GM18951 (cell line): ENCODE data around the gene PSKH1.
A peak's percentile ranks its signal among the peaks of the same experiment; 100 is the strongest.

Experiments used
- POLR2A ChIP-seq: IDR thresholded peaks from 4 replicates; pipeline ENCODE4 v1.6.1; 2011; ENCODE audit warnings: mild to moderate bottlenecking; ENCODE audit not compliant: insufficient read length, insufficient read depth; ENCODE audit errors: extremely low read depth
- in situ Hi-C: fragments of 300-500 bp; cut with MboI; formaldehyde crosslinking; loops from one replicate; pipeline ENCODE4 v1.12.0; 2022; ENCODE audit warnings: low sequenced_read_pairs, mixed read lengths, inconsistent platforms; ENCODE audit not compliant: unreplicated experiment

PSKH1 gene

DNA sequence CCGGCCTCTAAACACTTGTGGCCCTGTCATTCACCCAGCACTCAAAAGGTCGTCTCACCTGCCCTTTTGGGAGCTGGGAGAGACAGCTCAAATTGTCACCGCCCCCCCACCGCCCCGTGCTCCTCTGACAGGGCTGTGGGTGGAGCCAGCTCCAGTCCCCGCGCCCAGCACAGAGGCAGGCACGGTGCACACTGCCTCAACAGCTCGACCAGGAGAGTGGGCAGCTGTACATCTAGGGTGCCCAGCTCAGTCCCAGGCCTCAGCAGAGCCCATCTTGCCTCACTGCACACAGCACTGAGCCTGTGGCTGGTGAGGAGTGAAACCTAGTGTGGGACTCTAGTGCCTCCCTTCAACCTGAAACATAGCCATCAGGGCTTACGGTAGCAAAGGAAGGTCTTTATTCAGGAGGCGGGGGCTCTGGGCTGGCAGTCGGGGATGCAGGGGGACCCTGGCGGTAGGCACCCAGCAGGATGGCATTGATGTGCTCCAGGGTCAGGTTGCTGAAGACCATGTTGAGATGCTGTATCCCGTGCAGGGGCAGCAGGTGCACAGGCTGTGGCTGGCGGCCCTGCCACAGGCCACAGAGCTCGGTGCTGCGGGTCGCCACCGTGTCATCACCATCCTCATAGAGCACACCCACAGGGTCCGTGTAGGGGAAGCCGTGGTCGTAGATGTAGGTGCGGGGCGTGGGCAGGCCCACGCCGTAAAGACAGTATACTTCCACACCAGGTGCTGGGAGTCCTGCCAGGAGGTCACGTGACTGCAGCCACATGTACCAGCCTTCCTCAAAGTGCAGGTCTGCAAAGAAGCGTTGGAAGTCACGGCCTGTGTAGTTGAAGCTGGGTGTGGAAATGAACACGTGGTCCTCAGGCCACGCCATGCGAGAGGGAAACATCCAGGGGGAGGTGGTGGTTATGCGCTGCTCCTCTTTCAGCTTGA lies 46.7 kb downstream of the PSKH1 start:
- TF ChIP-seq POLR2A, result peak; percentile 6
- in situ Hi-C loops, result no loop called here

DNA sequence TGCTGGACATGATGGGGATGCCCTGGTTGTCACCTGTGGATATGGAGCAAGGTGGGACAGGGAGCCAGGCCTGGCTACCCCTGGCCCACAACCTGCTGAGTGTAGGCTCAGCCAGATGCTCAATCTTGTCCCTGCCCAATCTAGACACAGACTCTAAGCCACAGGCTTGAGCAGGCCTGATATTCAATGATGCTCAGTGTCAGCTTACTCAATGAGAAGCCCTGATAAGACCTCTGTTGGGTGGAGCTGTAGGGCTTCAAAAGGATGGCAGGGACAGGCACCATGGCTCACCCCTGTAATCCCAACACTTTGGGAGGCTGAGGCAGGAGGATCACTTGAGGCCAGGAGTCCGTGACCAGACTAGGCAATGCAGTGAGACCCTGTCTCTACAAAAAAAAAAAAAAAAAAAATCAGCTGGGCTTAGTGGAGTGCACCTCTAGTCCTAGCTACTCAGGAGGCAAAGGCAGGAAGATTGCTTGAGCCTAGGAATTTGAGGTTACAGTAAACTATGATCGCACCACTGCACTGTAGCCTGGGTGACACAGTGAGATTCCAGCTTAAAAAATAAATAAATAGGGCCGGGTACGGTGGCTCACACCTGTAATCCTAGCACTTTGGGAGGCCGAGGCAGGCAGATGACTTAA lies 47.5 kb downstream of the PSKH1 start:
- in situ Hi-C loops, result no loop called here

DNA sequence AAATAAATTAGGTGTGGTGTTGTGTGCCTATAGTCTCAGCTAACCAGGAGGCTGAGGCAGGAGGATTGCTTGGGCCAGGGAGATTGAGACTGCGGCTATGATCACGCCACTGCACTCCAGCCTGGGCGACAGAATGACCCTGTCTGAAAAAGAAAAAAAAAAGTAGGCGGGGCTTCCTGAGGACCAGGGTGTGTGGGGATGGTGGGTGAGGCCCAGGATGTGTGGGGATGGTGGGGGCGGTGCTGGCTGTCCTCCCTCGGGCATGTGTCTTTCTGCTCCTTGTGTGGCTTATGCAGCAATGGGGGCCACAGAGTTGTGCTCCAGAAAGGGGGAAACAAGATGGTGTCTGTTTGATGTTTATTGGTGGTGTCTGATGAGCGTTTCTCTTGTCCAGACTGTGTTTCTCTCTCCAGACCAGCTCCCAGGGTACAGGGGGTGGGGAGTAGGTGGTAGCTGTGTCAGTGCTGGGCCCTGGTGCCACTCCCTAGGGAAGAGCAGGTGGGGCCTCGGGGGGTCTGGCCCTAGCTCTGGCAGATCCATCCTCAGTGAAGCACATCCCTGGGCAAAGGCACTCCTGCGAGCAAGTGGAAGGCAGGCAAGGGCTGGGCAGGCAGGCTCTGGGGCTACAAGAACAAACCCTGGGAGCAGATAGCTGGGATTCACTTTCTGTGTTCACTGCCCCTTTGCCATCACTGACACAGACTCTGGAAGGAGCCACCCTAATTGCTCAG lies 48.6 kb downstream of the PSKH1 start:
- TF ChIP-seq POLR2A, result no peak
- in situ Hi-C loops, result no loop called here

More for the DNA sequence above, 47.5 kb downstream of the PSKH1 start:
- no peak for TF ChIP-seq POLR2A

DNA sequence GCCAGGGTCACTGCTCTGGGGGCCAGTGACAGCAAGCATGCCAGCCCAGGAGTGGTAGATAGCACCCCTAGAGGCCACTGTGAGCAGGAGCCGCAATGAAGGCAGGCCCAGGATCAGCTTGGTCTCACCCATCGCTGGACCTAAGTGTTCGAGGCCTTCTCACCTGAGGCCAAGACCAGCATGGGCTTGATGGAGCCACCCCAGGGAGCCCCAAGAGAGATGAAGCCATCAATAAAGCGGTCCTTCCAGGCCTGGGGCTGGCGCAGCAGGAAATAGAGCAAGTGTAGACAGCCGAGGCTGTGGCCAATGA lies 49.1 kb downstream of the PSKH1 start:
- TF ChIP-seq POLR2A, result no peak
- in situ Hi-C loops, result no loop called here

DNA sequence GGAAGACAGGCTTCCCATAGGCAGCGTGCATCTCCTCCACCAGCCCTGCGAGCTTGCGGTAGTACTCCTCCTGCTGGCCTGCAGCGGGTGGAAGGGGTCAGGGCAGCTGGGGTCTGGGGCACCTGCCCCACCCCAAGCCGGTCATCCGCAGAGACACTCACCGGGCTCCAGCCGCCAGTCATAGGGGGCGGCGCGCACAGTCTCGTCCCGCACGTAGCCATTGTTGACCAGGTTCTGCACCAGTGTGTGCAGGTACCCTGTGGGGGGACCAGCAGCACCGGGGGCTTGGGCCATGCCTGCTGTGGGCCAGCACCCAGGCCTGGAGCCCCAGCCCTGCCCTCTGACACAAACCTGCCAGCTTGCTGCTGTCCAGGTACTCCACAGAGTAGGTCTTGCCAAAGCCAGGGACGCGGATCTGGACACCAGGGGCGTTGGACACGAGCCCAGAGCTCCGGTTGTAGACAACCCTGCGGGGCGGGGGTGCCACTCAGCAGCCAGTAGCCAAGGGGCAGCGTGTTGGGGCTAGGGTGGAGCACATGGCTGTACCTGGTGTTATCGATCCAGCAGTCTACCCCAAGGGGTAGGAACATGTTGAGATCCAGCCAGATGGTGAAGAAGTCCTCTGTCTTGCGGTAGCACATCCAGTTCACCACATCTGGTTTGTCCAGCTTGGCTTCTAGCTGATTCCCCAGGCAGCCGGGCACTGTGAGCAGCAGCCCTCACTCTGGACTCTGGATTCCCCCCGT lies 49.6 kb downstream of the PSKH1 start:
- TF ChIP-seq POLR2A, result no peak
- in situ Hi-C loops, result no loop called here

DNA sequence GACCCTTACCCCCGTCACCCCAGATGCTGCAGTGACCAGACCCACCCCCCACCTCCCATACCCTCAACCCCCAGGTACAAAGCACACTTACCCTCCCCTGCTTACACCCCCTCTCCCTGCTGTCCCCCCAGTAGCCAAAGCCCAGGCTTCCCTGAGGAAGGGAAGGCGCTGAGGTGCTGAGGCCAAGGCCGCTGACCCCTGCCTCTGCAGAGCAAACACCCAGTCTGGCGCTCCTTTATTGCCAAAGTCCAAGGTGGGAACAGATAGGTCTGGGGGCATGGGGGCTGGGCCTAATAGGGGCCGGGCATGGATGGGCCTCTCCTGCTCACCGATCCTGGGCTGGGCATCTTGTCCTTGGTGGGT lies 50.2 kb downstream of the PSKH1 start:
- in situ Hi-C loops, result no loop called here

DNA sequence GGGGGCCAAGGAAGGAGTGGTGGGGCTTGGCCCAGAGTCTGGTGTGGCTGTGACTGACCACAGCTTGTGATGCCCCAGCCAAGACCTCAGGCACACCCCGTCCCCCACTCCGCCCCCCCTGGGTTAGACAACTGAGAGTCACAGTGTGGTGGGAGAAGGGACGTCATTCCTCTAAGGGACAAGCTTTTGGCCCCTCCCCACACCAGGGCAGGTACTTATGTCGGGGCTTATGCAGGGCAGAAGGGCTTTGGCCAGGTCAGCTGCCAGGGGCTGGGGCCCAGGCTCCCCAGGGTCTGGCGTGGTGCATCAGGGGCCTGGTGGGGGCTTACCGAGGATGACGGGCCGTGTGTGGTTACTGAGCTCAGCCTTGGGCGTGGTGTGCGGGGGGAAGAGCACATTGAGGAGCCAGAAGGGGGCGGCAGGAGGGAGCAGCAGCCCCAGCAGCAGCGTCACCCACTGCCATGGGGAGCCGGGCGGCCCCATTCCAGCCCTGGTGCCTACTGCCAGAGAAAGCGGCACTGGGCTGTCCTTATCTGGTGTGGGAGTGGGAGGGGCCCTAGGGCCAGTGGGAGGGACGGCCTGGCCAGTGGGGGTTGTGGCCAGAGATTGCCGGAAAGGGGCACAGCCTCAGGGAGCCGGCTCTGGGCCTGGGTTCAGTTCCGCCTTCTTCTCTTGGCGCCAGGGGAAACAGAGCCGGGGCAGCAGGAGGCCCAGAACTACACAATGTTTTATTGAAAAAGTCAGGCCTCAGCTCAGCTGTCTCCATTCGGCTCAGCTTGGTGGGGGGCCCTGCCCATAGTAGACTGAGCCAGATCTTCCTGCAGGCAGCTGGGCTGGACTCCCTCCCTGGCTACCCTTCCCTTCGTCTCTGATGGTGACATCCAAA lies 50.8 kb downstream of the PSKH1 start, which contains the start of gene LCAT:
LCAT (minus strand) TSS at position 502 of the 886 bp plus-strand sequence; CDS start at position 483, 19 bp downstream.
- TF ChIP-seq POLR2A, result no peak
- in situ Hi-C loops, result no loop called here

More for the DNA sequence above, 50.2 kb downstream of the PSKH1 start:
- TF ChIP-seq POLR2A, result no peak

DNA sequence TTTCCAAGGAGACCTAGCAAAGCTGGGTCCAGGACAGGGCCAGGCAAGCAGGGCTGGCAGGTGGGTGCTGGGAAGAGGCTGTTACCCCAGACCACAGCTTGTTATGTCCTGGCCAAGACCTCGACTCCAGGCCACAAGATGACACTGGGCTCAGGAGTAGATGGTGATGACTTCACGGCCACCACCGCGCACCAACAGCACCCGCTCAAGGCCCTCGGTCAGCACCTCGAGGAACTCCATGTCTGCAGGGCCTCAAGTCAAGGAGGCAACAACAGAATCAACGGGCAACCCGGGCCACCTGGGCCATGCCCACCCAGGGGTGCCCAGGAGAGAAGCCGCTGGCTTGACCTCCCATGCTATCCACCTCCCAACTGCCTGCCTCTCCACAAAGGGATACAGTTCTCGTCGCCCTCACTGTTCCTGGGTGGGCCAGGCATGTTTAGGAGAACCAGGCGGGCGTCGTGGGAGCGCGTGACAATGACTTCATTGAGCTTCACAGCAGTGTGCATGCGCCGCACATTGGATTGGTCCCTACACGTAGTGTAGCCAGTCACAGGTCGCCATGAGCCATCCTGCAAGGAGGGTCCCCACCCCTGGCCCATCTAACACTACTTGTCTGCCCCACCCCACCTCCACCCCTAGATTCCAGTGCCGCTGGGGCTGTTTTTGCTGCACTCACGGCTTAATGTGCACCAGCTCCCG lies 51.8 kb downstream of the PSKH1 start:
- no peak for TF ChIP-seq POLR2A
- in situ Hi-C loops, result no loop called here

DNA sequence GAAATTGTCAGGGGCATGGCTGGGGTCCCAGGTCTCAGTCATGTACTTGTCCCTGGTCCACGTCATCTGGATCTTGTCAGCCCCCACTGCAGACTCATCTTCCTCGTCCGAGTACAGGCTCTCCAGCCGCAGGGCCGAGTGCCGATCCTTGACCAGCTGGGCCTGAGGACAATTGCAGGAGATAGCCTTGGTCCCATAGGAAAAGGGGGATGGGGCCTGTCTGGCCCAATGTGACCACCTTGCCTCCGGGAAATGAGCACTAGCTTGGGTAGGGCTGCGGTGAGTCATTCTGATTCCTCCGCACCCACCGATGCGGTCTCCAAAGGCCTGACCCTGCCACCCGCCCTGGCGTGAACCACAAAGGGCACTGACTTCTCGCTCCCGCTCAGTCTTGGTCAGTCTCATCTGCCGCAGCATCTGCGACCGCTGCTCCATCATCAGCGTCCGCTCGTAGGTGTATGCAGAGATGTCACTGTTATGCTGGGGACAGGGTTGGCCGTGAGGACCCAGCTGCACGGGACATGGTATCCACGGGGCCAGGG lies 52.4 kb downstream of the PSKH1 start:
- in situ Hi-C loops, result no loop called here
- TF ChIP-seq POLR2A, result no peak

DNA sequence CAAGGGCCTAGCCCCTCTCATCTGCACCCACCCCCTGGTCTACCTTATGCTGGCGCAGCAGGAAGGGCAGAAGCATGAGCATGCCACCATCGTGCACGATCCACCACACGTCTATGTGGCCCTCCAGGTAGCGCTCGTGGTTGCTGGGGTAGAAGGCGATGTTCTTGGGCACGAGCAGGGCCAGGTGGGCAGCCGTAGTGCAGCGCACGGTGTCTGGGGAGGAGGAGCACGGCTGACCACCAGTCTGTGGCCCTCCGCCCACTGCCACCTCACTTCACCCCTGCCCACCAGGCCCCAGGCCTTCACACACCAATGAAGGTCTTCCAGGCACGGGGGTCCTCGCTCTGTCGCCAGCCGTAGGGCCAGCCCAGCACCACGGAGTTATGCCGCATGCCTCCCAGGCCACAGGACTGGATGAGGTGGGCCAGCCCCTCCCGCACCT lies 53.1 kb downstream of the PSKH1 start:
- in situ Hi-C loops, result no loop called here
- TF ChIP-seq POLR2A, result no peak

DNA sequence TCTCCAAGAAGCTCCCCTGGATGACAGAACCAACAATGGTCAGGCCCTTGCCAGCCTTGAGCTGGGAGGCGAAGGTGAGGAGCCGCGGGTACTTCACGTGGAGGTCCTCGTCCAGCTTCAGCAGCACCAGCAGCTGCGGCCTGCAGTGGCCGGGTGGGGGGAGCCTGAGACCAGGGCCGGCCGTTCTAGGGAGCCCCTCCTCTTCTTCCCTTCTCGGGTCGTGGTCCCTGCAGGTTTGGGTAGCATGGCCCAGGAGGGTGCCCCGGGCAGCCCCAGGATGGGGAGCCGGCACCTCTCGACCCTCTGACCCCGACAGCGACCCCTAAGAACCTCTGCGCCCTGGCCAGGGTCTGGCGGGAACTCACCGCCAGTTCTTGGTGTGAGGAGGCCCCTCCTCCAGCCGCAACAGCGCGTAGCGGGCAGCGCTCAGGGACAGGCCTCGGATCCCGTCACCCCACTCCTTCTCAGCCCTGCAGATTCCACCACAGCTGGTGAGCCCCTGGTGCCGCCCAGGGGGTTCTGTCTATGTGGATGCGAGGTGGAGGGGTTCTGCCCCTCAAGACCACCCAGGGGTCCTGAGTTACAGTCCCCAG lies 54.0 kb downstream of the PSKH1 start:
- TF ChIP-seq POLR2A, result peak; percentile 18
- in situ Hi-C loops, result no loop called here

DNA sequence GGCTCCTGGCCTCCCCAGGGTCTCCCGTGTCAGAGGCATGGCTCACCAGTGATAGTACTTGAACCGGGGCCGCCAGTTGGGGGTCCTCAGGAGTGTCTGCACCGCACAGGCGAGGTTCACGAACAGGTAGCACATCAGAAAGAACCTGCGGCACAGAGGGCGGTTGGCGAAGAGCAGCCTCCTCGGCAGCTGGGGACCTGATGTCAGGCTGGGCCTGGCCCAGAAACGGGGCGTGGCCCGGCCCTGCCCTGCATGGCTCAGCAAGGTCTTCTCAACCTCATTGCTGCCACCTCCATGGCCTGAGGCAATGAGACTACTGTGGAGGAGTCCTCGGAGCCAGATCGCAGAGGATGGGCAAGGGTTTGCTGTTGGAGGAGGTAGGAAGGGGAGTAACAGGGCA lies 55.0 kb downstream of the PSKH1 start:
- in situ Hi-C loops, result no loop called here
- TF ChIP-seq POLR2A, result no peak
